Body of pancreas (tissue), 4 donors: ENCODE measurements around the gene ARHGAP9. TPM values are rescaled to one million over a fixed set of nuclear protein-coding genes. Genes with fewer than 3 reads are reported as not detected.

Experiments used
- ATAC-seq: fragments of 150-250 bp; one replicate; pipeline ENCODE4 v1.9.1; 2016
- DNase-seq, 4 donors: peaks; one replicate each; pipeline ENCODE4 v3.0.0-alpha.2; 2019
- H3K27ac ChIP-seq, 4 donors: fragments of 200-600 bp; sonication (generic); 1 replicate in 3 of 4; 2 replicates in 1 of 4; pipeline versions ENCODE4 v1.5.1 to v1.6.1; 2016 to 2019; ENCODE audit warnings: mild to moderate bottlenecking in 1 of 4, mixed read lengths in 1 of 4, moderate library complexity in 1 of 4
- H3K27me3 ChIP-seq, 2 donors: fragments of 200-600 bp; sonication (generic); one replicate each; pipeline ENCODE4 v1.6.0; 2016; ENCODE audit warnings: mild to moderate bottlenecking in 1 of 2
- H3K36me3 ChIP-seq, 2 donors: fragments of 200-600 bp; sonication (generic); replicated peaks in 1 of 2; 2 replicates each; pipeline ENCODE4 v1.5.1; 2016; ENCODE audit warnings: low read depth in 2 of 2; ENCODE audit not compliant: insufficient read depth in 1 of 2
- H3K4me1 ChIP-seq: fragments of 200-600 bp; sonication (generic); one replicate; pipeline ENCODE4 v1.6.0; 2016
- H3K4me3 ChIP-seq, 2 donors: fragments of 200-600 bp; sonication (generic); 1 replicate in 1 of 2; 2 replicates in 1 of 2; pipeline ENCODE4 v1.5.1; 2016 to 2019
- H3K9me3 ChIP-seq, 3 donors: fragments of 200-600 bp; sonication (generic); 1 replicate in 2 of 3; 2 replicates in 1 of 3; pipeline ENCODE4 v1.5.1; 2016
- CTCF ChIP-seq, 7 experiments: fragments of 450-650 bp in 4 of 7; fragments of 200-600 bp in 3 of 7; sonication (generic) in 3 of 7; IDR thresholded peaks; one replicate each; pipeline ENCODE4 v1.5.1; 2016 to 2019; ENCODE audit warnings: antibody characterized with exemption in 7 of 7
- POLR2A ChIP-seq, 3 donors: fragments of 450-650 bp; IDR thresholded peaks; one replicate each; pipeline ENCODE4 v1.6.1; 2016; ENCODE audit warnings: antibody characterized with exemption in 3 of 3, mild to moderate bottlenecking in 2 of 3
- WGBS, 2 donors: methylation state at CpG; one replicate each; pipeline ENCODE4 v1.1.5; 2017; 5-methylcytosine and 5-hydroxymethylcytosine counted together
- intact Hi-C: fragments of 100-400 bp; cut with DNase I; formaldehyde crosslinking; loops from one replicate; pipeline ENCODE4 v1.15.1; 2023
- total RNA-seq, 2 donors: library from RNA; depleted of rRNA; stranded (reverse); fragments of >200 nt; gene quantifications; one replicate each; pipeline ENCODE4 v1.1.0, GENCODE V29; 2016

ARHGAP9 gene
- total RNA-seq, 2 donors from 2014 or later: 18.9 TPM; not detected in 1

GRCh38 chr12:57522887-57523705 lies 43.4 kb upstream of the ARHGAP9 start:
- peaks cover 58% of the 10 kb centered on the region for H3K4me1 ChIP-seq
- ATAC-seq (no peak), DNase-seq (peak; percentile 48 to 74 (median 56))
- peaks cover 0 to 11% of the 10 kb centered on the region in 2 donors for H3K36me3 ChIP-seq
- peak overlapping the region; percentile 95 to 99 (median 98) for H3K27ac ChIP-seq
- H3K4me3 ChIP-seq: peak overlapping the region; percentile 37 to 96
- no peaks in the 10 kb centered on the region for H3K9me3 ChIP-seq
- 1% methylated on average over 27 to 32 of the region's 38 CpGs for WGBS, 2 donors
- intact Hi-C loops: no loop called here
- H3K27me3 ChIP-seq: no peaks in the 10 kb centered on the region
- TF ChIP-seq POLR2A (IDR thresholded peaks at IDR 0.05): no peak
- peak in 2 of 7 experiments; percentile 8 to 11 for TF ChIP-seq CTCF (IDR thresholded peaks at IDR 0.05)

GRCh38 chr12:57522011-57522886 lies 42.6 kb upstream of the ARHGAP9 start, which contains the start of gene MBD6:
Gene MBD6 (plus strand): TSS chr12:57522824. CDS start chr12:57524304, 1,480 bp downstream.
- WGBS, 2 donors: 0 to 1% methylated on average over 19 to 52 of the region's 57 CpGs
- H3K4me3 ChIP-seq: peak within 1 kb of the TSS; percentile 37 to 96
- peak; percentile 94 to 96 (median 95) for DNase-seq
- peaks cover 0 to 6% of the 10 kb centered on the region in 2 donors for H3K36me3 ChIP-seq
- peak; percentile 58 for ATAC-seq
- TF ChIP-seq CTCF (IDR thresholded peaks at IDR 0.05) (peak in 1 of 7 experiments; percentile 2), POLR2A (IDR thresholded peaks at IDR 0.05) (peak; percentile 54 to 80 (median 79))
- no peaks in the 10 kb centered on the region for H3K9me3 ChIP-seq
- intact Hi-C loops: no loop called here
- H3K4me1 ChIP-seq: peaks cover 67% of the 10 kb centered on the region
- no peaks in the 10 kb centered on the region for H3K27me3 ChIP-seq
- H3K27ac ChIP-seq: peak within 1 kb of the TSS; percentile 95 to 99 (median 98)

DNA sequence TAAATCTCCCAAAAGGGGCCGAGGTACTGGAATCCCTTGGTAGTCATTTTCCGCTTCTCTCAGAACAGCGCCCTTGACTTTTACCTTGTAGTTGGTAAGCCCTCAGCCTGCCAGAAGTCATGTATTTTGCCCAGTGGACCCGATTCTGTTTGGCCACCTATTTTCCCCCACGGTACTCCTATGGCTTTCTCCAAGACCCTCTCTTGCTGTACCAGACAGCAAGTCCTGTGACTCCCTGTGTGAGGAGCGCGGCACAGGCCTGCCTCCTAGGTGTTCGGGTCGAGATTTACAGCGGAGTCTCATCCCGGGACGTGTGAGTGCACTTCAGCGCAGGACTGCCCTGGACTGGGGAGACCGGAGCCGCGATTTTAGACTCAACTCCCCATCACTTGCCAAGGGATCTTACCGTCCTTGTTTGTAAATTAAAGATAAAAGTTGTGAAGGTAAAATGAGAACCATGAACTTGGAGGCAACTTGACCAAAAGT lies 41.9 kb upstream of the ARHGAP9 start:
- no peaks in the 10 kb centered on the region for H3K27me3 ChIP-seq
- peaks cover 73% of the 10 kb centered on the region for H3K4me1 ChIP-seq
- peak in 1 of 7 experiments; percentile 1 for TF ChIP-seq CTCF (IDR thresholded peaks at IDR 0.05)
- TF ChIP-seq POLR2A (IDR thresholded peaks at IDR 0.05): no peak
- H3K36me3 ChIP-seq: peaks cover 0 to 9% of the 10 kb centered on the region in 2 donors
- no peaks in the 10 kb centered on the region for H3K9me3 ChIP-seq
- DNase-seq: peak; percentile 51 to 59 (median 54)
- no peak overlapping the region for H3K4me3 ChIP-seq
- intact Hi-C loops: no loop called here
- 30 to 33% methylated on average over 17 of the region's 17 CpGs for WGBS, 2 donors
- H3K27ac ChIP-seq: peak overlapping the region; percentile 95 to 99 (median 98)
- ATAC-seq: no peak

- TF ChIP-seq CTCF (IDR thresholded peaks at IDR 0.05) (peak in 1 of 7 experiments; percentile 5), POLR2A (IDR thresholded peaks at IDR 0.05) (peak; percentile 99 to 100 (median 100))
- WGBS, 2 donors: 0% methylated on average over 41 to 52 of the region's 52 CpGs
- Histone ChIP-seq H3K36me3 (peaks cover 0 to 16% of the 10 kb centered on the region in 2 donors), H3K27me3 (no peaks in the 10 kb centered on the region), H3K9me3 (no peaks in the 10 kb centered on the region), H3K27ac (peak within 1 kb of the TSS; percentile 95 to 99 (median 98)), H3K4me3 (peak within 1 kb of the TSS; percentile 35 to 94), H3K4me1 (peaks cover 71% of the 10 kb centered on the region)
- intact Hi-C loops: no loop called here
- peak; percentile 100 for DNase-seq
- ATAC-seq: peak; percentile 81
Measured at GRCh38 chr12:57520053-57520818, 40.6 kb upstream of the ARHGAP9 start, which contains the start of gene DDIT3. Gene DDIT3 (minus strand): TSS chr12:57520514. CDS start chr12:57517406, 3,108 bp downstream.
